CD4-positive, alpha-beta T cell treated with Interleukin-6 for 4 hours (primary cell): Measurements from ENCODE around the gene AGPAT4.

Source experiments
- DNase-seq: peaks from one replicate; pipeline ENCODE4 v3.0.0-alpha.2; 2020; ENCODE audit warnings: mixed read lengths

Gene AGPAT4

GRCh38 chr6:161279677-161280415 lies 6.0 kb upstream of the AGPAT4 start:
- no peak for DNase-seq

- no peak for DNase-seq
Measured at GRCh38 chr6:161276605-161277155, 2.8 kb upstream of the AGPAT4 start.

GRCh38 chr6:161274898-161275297 lies 1.0 kb upstream of the AGPAT4 start:
- DNase-seq: no peak

GRCh38 chr6:161274488-161274858 lies 612 bp upstream of the AGPAT4 start:
- no peak for DNase-seq

- DNase-seq: peak; percentile 38
Measured at GRCh38 chr6:161273274-161273751, 548 bp downstream of the AGPAT4 start.

GRCh38 chr6:161272635-161273273 lies 1.1 kb downstream of the AGPAT4 start:
- DNase-seq: no peak

GRCh38 chr6:161271343-161272030 lies 2.4 kb downstream of the AGPAT4 start:
- no peak for DNase-seq

- DNase-seq: no peak
Measured at GRCh38 chr6:161270116-161270515, 3.7 kb downstream of the AGPAT4 start.

GRCh38 chr6:161269310-161269709 lies 4.6 kb downstream of the AGPAT4 start:
- DNase-seq: no peak

GRCh38 chr6:161268531-161269210 lies 5.2 kb downstream of the AGPAT4 start:
- no peak for DNase-seq

GRCh38 chr6:161266513-161267230 lies 7.2 kb downstream of the AGPAT4 start:
- DNase-seq: no peak

- no peak for DNase-seq
Measured at GRCh38 chr6:161265975-161266374, 7.9 kb downstream of the AGPAT4 start.

GRCh38 chr6:161265554-161265953 lies 8.3 kb downstream of the AGPAT4 start:
- no peak for DNase-seq

- DNase-seq: no peak
Measured at GRCh38 chr6:161264181-161264580, 9.7 kb downstream of the AGPAT4 start.

GRCh38 chr6:161261816-161262215 lies 12.0 kb downstream of the AGPAT4 start:
- no peak for DNase-seq

GRCh38 chr6:161261325-161261724 lies 12.5 kb downstream of the AGPAT4 start:
- no peak for DNase-seq

- DNase-seq: no peak
Measured at GRCh38 chr6:161259302-161259701, 14.6 kb downstream of the AGPAT4 start.

- no peak for DNase-seq
Measured at GRCh38 chr6:161257793-161258457, 15.9 kb downstream of the AGPAT4 start.

- DNase-seq: no peak
Measured at GRCh38 chr6:161256407-161256806, 17.5 kb downstream of the AGPAT4 start.

GRCh38 chr6:161255518-161255917 lies 18.3 kb downstream of the AGPAT4 start:
- DNase-seq: no peak

- DNase-seq: no peak
Measured at GRCh38 chr6:161254464-161255253, 19.2 kb downstream of the AGPAT4 start.
